Lower lobe of right lung (tissue), 2 donors: Measurements from ENCODE around the gene RAD51B. TPM values are rescaled to one million over a fixed set of nuclear protein-coding genes. Genes with fewer than 3 reads are reported as not detected.
"Not testable (repeated sequence)": the region's sequence is repeated elsewhere in the genome, so short reads cannot be mapped to it uniquely, and the experiment has no call there.

Source experiments
- ATAC-seq, 2 donors: fragments of 200-7000 bp; cut with Tn5 transposase; one replicate each; pipeline ENCODE4 v1.9.1; 2020 to 2022; ENCODE audit warnings: mild to moderate bottlenecking in 2 of 2, moderate library complexity in 2 of 2
- DNase-seq: peaks from one replicate; pipeline ENCODE4 v3.0.0-alpha.2; 2020
- H3K27ac ChIP-seq: fragments of 200-600 bp; one replicate; pipeline ENCODE4 v1.8.0; 2022
- H3K27me3 ChIP-seq: fragments of 200-600 bp; one replicate; pipeline ENCODE4 v1.8.0; 2022; ENCODE audit warnings: low read depth
- H3K36me3 ChIP-seq: fragments of 200-600 bp; one replicate; pipeline ENCODE4 v1.8.0; 2022; ENCODE audit warnings: mild to moderate bottlenecking
- H3K4me1 ChIP-seq: fragments of 200-600 bp; one replicate; pipeline ENCODE4 v1.8.0; 2022
- H3K4me3 ChIP-seq: fragments of 200-600 bp; one replicate; pipeline ENCODE4 v1.8.0; 2022; ENCODE audit warnings: mild to moderate bottlenecking
- H3K9me3 ChIP-seq: fragments of 200-600 bp; one replicate; pipeline ENCODE4 v1.8.0; 2022
- CTCF ChIP-seq: fragments of 200-600 bp; IDR thresholded peaks from one replicate; pipeline ENCODE4 v1.8.0; 2022; ENCODE audit warnings: antibody characterized with exemption, mild to moderate bottlenecking
- intact Hi-C: fragments of 100-400 bp; cut with DNase I; formaldehyde crosslinking; loops from one replicate; pipeline ENCODE4 v1.11.0; 2022
- total RNA-seq: library from RNA; stranded (reverse); fragmentation: NEBNext Ultra II Directional; extraction: Animal tissue kit (Norgen Biotek cat#: 25700); gene quantifications from one replicate; pipeline ENCODE4 v1.2.1, GENCODE V29; 2021
- donor health status: DM: no; HTN: yes; CAD: no; lungs with severe emphysema.

The RAD51B gene
- total RNA-seq, 1 donor from 2014 or later, result 22.2 TPM

GRCh38 chr14:68424443-68425172 is 605.0 kb downstream of the RAD51B start:
- no peaks in the 10 kb centered on the region for H3K4me1 ChIP-seq
- no peak overlapping the region for H3K27ac ChIP-seq
- no peaks in the 10 kb centered on the region for H3K36me3 ChIP-seq
- intact Hi-C loops, result no loop called here
- no peak overlapping the region for H3K4me3 ChIP-seq
- no peaks in the 10 kb centered on the region for H3K27me3 ChIP-seq
- TF ChIP-seq CTCF, result no peak
- no peaks in the 10 kb centered on the region for H3K9me3 ChIP-seq
- DNase-seq, result no peak
- ATAC-seq, result no peak

- ATAC-seq, result no peak
- intact Hi-C loops, result no loop called here
- DNase-seq, result no peak
- no peaks in the 10 kb centered on the region for H3K27me3 ChIP-seq
- no peaks in the 10 kb centered on the region for H3K9me3 ChIP-seq
- H3K36me3 ChIP-seq, result no peaks in the 10 kb centered on the region
- TF ChIP-seq CTCF, result no peak
- no peak overlapping the region for H3K27ac ChIP-seq
- H3K4me1 ChIP-seq, result no peaks in the 10 kb centered on the region
- H3K4me3 ChIP-seq, result no peak overlapping the region
These were observed 607.3 kb downstream of the RAD51B start for GRCh38 chr14:68426661-68427549.

- TF ChIP-seq CTCF, result no peak
- Histone ChIP-seq H3K4me3 (no peak overlapping the region), H3K9me3 (no peaks in the 10 kb centered on the region), H3K27me3 (no peaks in the 10 kb centered on the region), H3K4me1 (no peaks in the 10 kb centered on the region), H3K27ac (no peak overlapping the region), H3K36me3 (no peaks in the 10 kb centered on the region)
- DNase-seq, result no peak
- ATAC-seq, result no peak
- intact Hi-C loops, result no loop called here
These were observed 607.9 kb downstream of the RAD51B start for GRCh38 chr14:68427550-68427890.

DNA sequence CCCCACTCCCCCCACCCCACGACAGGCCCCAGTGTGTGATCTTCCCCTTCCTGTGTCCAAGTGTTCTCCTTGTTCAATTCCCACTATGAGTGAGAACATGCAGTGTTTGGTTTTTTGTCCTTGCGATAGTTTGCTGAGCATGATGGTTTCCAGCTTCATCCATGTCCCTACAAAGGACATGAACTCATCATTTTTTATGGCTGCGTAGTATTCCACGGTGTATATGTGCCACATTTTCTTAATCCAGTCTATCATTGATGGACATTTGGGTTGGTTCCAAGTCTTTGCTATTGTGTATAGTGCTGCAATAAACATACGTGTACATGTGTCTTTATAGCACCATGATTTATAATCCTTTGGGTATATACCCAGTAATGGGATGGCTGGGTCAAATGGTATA is 609.3 kb downstream of the RAD51B start:
- H3K4me1 ChIP-seq, H3K4me3 ChIP-seq, ATAC-seq, DNase-seq, H3K27me3 ChIP-seq, H3K36me3 ChIP-seq, H3K9me3 ChIP-seq, intact Hi-C loops, H3K27ac ChIP-seq: not testable (repeated sequence)

DNA sequence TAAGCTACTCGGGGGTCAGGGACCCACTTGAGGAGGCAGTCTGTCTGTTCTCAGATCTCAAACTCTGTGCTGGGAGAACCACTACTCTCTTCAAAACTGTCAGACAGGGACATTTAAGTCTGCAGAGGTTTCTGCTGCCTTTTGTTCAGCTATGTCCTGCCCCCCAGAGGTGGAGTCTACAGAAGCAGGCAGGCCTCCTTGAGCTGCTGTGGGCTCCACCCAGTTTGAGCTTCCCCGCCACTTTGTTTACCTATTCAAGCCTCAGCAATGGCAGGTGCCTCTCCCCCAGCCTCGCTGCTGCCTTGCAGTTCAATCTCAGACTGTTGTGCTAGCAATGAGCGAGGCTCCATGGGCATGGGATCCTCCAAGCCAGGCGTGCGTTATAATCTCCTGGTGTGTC is 614.6 kb downstream of the RAD51B start:
- H3K4me1 ChIP-seq, H3K27me3 ChIP-seq, ATAC-seq, H3K27ac ChIP-seq, H3K36me3 ChIP-seq, H3K9me3 ChIP-seq, DNase-seq, intact Hi-C loops, H3K4me3 ChIP-seq: not testable (repeated sequence)

GRCh38 chr14:68435631-68436030 is 616.1 kb downstream of the RAD51B start:
- H3K36me3 ChIP-seq, intact Hi-C loops, ATAC-seq, H3K4me3 ChIP-seq, H3K9me3 ChIP-seq, H3K27ac ChIP-seq, H3K27me3 ChIP-seq, H3K4me1 ChIP-seq, DNase-seq: not testable (repeated sequence)

DNA sequence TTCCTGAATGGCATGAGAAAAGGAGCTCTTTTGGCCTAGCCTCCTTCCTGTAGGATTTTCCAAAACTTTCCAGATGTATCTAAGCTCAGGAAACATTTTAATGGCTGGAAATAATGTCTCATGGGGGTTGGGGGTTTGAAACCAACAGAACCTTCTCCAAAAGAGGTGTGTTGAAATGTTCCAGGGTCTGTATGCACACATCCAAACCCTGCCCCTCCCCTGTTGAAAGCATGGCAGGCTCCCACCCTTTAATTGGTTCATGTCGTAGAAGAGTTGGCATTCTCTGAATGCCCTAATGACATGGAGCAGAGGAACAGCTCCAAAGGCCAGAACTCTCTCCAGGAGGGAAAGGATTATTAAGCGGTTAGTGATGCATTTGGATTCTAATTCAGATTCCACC is 620.1 kb downstream of the RAD51B start:
- no peaks in the 10 kb centered on the region for H3K36me3 ChIP-seq
- H3K9me3 ChIP-seq, result no peaks in the 10 kb centered on the region
- H3K27ac ChIP-seq, result no peak overlapping the region
- TF ChIP-seq CTCF, result no peak
- intact Hi-C loops, result no loop called here
- no peaks in the 10 kb centered on the region for H3K27me3 ChIP-seq
- no peak overlapping the region for H3K4me3 ChIP-seq
- ATAC-seq (no peak), DNase-seq (no peak)
- H3K4me1 ChIP-seq, result peaks cover 1% of the 10 kb centered on the region
